IPS-15b (cell line): Measurements from ENCODE around the gene INHBE.
"Not testable (repeated sequence)": the region's sequence is repeated elsewhere in the genome, so short reads cannot be mapped to it uniquely, and the experiment has no call there.

ENCODE experiments used
- H3K27me3 ChIP-seq: one replicate; pipeline ENCODE4 v1.6.1; 2013; ENCODE audit warnings: low read length; ENCODE audit not compliant: control insufficient read depth, insufficient read depth
- H3K36me3 ChIP-seq: one replicate; pipeline ENCODE4 v1.6.1; 2013; ENCODE audit warnings: low read length; ENCODE audit not compliant: control insufficient read depth, insufficient read depth
- H3K4me1 ChIP-seq: one replicate; pipeline ENCODE4 v1.6.1; 2013; ENCODE audit warnings: mild to moderate bottlenecking, low read length; ENCODE audit not compliant: control insufficient read depth, insufficient read depth
- H3K4me3 ChIP-seq: one replicate; pipeline ENCODE4 v1.5.1; 2013; ENCODE audit warnings: low read depth, low read length
- H3K9ac ChIP-seq: one replicate; pipeline ENCODE4 v1.6.1; 2013; ENCODE audit warnings: low read depth, mild to moderate bottlenecking, low read length
- H3K9me3 ChIP-seq: one replicate; pipeline ENCODE4 v1.6.1; 2013; ENCODE audit warnings: mild to moderate bottlenecking, low read length; ENCODE audit not compliant: control insufficient read depth, insufficient read depth

Gene INHBE

DNA sequence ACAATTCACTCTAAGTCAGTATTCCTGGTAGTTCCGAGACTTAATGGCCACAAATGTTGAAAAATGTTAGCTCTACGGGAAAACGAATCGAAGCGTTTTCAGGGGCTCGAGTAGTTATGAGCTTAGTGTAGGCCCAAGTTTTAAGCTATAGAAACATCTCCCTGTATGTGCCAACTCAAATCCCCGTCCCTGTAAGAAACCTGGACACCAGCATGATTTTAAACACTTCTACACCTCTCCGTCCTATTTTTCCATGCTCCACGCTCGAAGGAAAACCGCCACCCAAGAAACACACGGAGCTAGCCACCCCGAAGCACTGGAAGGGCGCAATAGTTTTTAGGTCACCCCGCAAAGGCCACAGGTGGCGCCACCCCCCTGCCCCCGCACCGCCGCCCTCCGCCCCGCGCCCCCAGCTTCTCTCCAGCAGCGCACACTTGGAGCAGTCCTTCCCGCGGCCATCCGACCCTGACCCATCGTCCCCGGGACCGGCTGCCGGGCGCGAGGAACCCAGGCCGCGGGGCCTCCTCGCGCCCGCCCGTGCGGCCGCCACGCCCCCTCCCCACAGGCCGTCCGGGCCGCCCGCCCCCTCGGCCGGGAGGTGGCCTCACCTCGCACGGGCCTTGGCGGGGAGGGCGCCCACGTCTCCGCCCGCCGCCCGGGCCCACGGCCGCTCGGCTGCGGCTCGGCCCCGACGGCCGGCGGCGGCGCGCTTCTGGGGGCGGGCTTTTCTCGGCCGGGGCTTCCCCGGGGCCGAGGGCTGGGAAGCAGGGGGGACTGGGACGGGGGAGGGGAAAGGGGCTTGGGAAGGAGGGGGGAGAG is 24.8 kb upstream of the INHBE start:
- Histone ChIP-seq H3K9ac (peak overlapping the region; percentile 88), H3K36me3 (no peaks in the 10 kb centered on the region), H3K9me3 (no peaks in the 10 kb centered on the region), H3K4me1 (no peaks in the 10 kb centered on the region), H3K4me3 (peak overlapping the region; percentile 72), H3K27me3 (no peaks in the 10 kb centered on the region)

DNA sequence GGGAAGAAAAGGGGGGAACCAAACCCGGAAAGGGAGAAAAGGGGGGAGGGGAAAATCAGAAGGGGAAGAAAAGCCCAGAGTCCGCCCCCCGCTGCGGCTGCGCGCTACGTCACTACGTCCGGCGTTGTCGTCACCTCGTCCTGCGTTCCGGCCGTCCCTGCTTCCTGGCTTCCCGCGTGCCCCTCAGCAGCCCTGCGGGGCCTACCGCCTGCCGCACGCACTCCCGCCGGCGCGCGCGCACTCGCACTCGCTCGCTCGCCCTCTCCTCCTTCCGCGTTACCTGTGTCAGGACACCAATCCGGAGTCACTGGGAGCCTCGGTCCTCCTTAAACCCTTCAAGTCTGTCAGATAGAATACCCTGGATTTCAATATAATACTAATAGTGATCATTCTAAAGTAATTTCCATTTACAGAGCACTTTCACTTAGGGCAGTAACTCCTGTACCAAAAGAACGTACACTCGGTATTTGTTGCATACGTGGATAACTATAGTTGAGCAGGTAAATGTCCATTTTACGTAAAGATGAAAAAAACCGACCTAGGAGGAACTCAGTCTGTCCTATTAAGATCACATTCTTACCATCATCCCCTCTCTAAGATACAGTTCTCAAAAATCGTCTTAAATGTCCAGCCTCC is 24.1 kb upstream of the INHBE start, which contains the start of gene R3HDM2:
TSS of gene R3HDM2 (minus strand) at position 113 of the 636 bp plus-strand sequence. CDS start 120,615 bp downstream, outside the sequence.
- no peaks in the 10 kb centered on the region for H3K4me1 ChIP-seq
- H3K36me3 ChIP-seq: no peaks in the 10 kb centered on the region
- H3K27me3 ChIP-seq: no peaks in the 10 kb centered on the region
- H3K9me3 ChIP-seq: no peaks in the 10 kb centered on the region
- H3K4me3 ChIP-seq: peak within 1 kb of the TSS; percentile 72
- peak within 1 kb of the TSS; percentile 88 for H3K9ac ChIP-seq

DNA sequence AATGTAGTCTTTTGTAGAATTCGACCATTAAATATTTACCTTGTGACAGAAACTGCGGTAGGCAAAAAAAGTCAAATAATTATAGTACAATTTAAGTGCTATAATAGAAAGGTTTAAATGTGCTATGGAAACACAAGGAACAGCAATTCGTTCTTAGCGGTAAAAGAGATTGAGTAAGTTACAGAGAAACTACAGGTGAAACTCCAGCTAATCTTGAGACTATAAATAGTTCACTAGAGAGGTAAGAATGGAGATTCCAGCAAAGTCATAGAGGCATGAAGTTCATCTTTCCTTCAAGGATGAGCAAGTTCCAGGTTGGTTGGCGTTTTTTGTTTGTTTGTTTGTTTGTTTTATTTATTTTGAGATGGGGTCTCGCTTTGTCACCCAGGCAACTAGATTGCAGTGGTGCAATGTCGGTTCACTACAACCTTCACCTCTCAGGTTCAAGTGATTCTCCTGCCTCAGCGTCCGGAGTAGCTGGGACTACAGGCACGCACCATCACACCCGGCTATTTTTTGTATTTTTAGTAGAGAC is 23.4 kb upstream of the INHBE start:
- no peaks in the 10 kb centered on the region for H3K27me3 ChIP-seq
- no peaks in the 10 kb centered on the region for H3K36me3 ChIP-seq
- H3K9ac ChIP-seq: no peak overlapping the region
- no peaks in the 10 kb centered on the region for H3K9me3 ChIP-seq
- H3K4me3 ChIP-seq: peak overlapping the region; percentile 39
- no peaks in the 10 kb centered on the region for H3K4me1 ChIP-seq

DNA sequence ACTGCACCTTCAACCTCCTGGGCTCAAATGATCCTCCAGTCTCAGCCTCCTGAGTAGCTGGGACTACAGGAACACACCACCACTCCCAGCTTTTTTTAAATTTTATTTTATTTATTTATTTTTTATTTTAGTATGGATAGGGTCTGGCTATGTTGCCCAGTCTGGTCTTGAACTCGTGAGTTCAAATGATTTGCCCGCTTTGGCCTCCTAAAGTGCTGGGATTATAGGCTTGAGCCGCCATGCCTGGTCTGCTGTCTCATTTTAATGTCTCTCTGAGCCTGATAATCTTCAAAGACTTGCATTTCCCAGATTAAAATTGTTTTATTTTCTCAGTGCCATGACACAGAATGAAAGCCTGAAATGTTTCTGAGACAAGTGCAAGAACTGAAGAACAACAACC is 21.7 kb upstream of the INHBE start:
- Histone ChIP-seq H3K36me3 (no peaks in the 10 kb centered on the region), H3K9me3 (no peaks in the 10 kb centered on the region), H3K4me1 (no peaks in the 10 kb centered on the region), H3K9ac (no peak overlapping the region), H3K27me3 (no peaks in the 10 kb centered on the region), H3K4me3 (no peak overlapping the region)

DNA sequence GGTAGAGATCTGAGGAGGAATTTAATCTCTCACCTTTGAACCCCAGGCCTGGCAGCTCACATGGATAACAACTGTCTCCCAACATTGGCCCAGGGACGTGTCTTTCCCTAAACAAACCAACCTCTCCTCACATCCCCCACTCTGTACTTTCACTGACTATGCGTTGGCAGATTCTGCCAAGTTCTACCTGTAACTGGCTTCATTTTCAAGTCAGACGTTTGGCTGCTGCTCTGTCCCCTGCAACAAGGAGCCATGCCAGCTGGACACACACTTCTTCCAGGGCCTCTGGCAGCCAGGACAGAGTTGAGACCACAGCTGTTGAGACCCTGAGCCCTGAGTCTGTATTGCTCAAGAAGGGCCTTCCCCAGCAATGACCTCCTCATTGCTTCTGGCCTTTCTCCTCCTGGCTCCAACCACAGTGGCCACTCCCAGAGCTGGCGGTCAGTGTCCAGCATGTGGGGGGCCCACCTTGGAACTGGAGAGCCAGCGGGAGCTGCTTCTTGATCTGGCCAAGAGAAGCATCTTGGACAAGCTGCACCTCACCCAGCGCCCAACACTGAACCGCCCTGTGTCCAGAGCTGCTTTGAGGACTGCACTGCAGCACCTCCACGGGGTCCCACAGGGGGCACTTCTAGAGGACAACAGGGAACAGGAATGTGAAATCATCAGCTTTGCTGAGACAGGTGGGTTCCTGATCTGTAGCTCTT is 20.4 kb upstream of the INHBE start, which contains the start of gene INHBC:
TSS of gene INHBC (plus strand) at position 268 of the 707 bp plus-strand sequence. CDS start at position 371, 103 bp downstream.
- H3K27me3 ChIP-seq: no peaks in the 10 kb centered on the region
- H3K4me1 ChIP-seq: no peaks in the 10 kb centered on the region
- H3K4me3 ChIP-seq: no peak within 1 kb of the TSS
- no peak within 1 kb of the TSS for H3K9ac ChIP-seq
- no peaks in the 10 kb centered on the region for H3K9me3 ChIP-seq
- no peaks in the 10 kb centered on the region for H3K36me3 ChIP-seq

DNA sequence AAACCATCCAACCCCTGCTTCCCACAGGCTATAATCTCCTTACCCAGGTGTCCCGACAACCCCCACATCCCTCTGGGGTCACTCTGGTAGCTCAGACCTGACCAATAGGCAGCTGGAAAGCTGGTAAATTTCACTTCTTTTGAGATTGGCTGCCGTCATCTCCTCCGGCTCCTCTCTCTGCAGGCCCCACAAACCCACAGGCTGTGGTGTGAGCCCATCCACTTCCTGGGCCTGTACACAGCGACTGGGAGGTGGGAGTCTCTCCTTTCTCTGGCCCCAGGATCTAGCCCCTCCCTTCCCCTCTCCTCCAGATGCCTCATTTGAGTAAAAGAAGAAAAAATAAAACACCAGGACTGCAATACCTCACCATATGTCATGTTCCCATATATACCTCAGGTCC is 19.8 kb upstream of the INHBE start:
- Histone ChIP-seq H3K4me3 (no peak overlapping the region), H3K36me3 (no peaks in the 10 kb centered on the region), H3K27me3 (no peaks in the 10 kb centered on the region), H3K9me3 (no peaks in the 10 kb centered on the region), H3K9ac (no peak overlapping the region), H3K4me1 (no peaks in the 10 kb centered on the region)

DNA sequence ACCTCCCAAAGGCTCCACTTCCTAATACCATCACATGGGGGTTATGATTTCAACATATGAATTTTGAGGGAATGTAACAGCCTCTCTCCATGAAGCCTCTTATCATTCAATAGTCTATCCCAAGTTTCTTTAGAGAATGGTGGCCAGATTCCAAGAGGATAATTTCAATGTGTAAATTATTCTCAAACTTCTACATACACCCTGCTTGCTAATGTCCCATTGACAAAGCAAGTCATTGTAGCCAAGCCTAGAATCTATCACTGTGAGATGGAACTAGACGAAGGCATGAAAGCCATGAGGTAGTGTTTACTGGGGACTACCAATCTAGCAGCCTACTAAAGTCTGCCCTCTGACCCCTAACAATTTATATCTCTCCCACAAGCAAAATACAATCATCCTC is 16.7 kb upstream of the INHBE start:
- no peak overlapping the region for H3K9ac ChIP-seq
- no peak overlapping the region for H3K4me3 ChIP-seq
- H3K27me3 ChIP-seq: no peaks in the 10 kb centered on the region
- H3K36me3 ChIP-seq: no peaks in the 10 kb centered on the region
- H3K4me1 ChIP-seq: no peaks in the 10 kb centered on the region
- H3K9me3 ChIP-seq: no peaks in the 10 kb centered on the region

DNA sequence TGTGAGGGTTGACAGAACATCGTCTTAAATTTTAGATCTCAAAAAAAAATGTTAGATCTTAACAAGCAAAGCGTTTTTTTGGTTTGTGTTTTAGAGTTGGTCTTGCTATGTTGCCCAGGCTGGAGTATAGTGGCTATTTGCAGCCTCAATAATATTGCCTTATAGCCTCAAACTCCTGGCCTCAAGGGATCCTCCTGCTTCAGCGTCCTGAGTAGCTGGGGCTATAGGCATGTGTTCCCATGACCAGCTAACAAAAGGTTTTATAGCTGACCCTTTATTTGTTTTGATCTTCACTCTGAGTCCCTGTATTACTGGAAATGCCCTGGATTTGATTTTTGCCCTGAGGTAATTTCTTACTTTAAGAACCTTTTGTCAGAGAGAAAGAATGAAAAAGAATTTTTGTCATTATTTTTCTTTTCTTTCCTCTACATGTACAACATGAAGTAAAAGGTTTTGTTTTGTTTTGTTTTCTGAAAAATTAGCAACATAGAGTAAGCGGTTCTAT is 15.3 kb upstream of the INHBE start:
- no peaks in the 10 kb centered on the region for H3K4me1 ChIP-seq
- no peaks in the 10 kb centered on the region for H3K27me3 ChIP-seq
- H3K36me3 ChIP-seq: no peaks in the 10 kb centered on the region
- H3K9me3 ChIP-seq: no peaks in the 10 kb centered on the region
- H3K9ac ChIP-seq: no peak overlapping the region
- no peak overlapping the region for H3K4me3 ChIP-seq

DNA sequence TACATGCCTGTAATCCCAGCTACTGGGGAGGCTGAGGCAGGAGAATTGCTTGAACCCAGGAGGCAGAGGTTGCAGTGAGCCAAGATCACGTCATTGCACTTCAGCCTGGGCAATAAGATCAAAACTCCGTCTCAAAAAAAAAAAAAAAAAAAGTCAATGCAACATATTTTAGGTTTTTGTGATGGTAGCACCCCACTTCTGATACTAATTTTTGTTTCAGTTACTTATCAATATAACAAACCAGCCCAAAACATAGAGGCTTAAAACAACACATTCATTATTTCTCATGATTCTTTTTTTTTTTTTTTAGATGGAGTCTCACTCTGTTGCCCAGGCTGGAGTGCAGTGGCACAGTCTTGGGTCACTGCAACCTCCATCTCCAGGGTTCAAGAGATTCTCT is 13.7 kb upstream of the INHBE start:
- not testable (repeated sequence) for H3K27me3 ChIP-seq, H3K9me3 ChIP-seq, H3K4me3 ChIP-seq, H3K9ac ChIP-seq, H3K36me3 ChIP-seq, H3K4me1 ChIP-seq

DNA sequence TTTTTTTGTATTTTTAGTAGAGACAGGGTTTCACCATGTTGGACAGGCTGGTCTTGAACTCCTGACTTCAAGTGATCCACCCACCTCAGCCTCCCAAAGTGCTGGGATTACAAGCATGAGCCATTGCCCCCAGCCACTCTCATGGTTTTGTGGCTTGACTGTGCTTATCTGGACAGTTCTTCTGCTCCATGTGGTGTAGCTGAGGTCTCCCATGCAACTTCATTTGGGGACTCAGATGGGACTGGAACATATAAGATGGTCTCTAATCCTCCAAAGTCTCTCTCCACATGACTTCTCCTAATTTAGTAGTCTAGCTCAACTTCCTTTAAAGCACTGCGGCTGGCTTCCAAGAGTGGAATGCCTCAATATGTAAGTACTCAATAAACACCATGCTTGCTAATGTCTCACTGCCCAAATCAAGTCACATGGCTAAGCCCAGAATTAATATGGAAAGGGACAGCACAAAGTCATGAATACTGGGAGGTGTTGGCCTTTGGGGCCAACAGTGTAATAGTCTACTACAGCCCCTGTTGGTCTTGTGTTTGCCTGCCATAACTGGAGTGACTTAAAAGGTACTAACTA is 13.2 kb upstream of the INHBE start:
- Histone ChIP-seq H3K36me3 (no peaks in the 10 kb centered on the region), H3K4me1 (no peaks in the 10 kb centered on the region), H3K9ac (no peak overlapping the region), H3K27me3 (no peaks in the 10 kb centered on the region), H3K4me3 (no peak overlapping the region), H3K9me3 (no peaks in the 10 kb centered on the region)

DNA sequence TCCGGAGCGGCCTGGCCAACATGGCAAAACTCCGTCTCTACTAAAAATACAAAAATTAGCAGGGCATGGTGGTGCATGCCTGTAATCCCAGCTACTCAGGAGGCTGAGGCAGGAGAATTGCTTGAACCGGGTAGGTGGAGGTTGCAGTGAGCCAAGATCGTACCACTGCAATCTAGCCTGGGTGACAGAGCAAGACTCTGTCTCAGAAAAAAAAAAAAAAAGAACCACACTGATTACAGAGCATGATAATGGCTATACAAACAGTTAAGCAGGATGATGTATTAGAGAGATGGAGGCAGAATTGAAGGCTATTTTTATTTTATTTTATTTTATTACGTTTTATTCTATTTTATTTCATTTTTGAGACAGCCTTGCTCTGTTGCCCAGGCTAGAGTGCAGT is 10.8 kb upstream of the INHBE start:
- not testable (repeated sequence) for H3K27me3 ChIP-seq, H3K9me3 ChIP-seq, H3K36me3 ChIP-seq, H3K4me1 ChIP-seq, H3K9ac ChIP-seq, H3K4me3 ChIP-seq
